ENCODE data around the gene L3MBTL3.

GRCh38 chr6:130012728-130013127 is 5.7 kb upstream of the L3MBTL3 start:
- TF ChIP-seq CTCF (IDR thresholded peaks at IDR 0.05; ENCODE audit: insufficient read depth, low read depth, low read length) (no peak), EZH2 (IDR thresholded peaks at IDR 0.05; ENCODE audit: insufficient read depth, low read length) (no peak)

Measured in astrocyte (in vitro differentiated cells and primary cell).